Left ventricle myocardium inferior (tissue), 1 donor: ENCODE data around the gene DRAP1. TPM values are rescaled to one million over a fixed set of nuclear protein-coding genes. Genes with fewer than 3 reads are reported as not detected.
A peak's percentile ranks its signal among the peaks of the same experiment; 100 is the strongest.

Experiments used
- DNase-seq: peaks from one replicate; pipeline ENCODE4 v3.0.0-alpha.2; 2020
- H3K27ac ChIP-seq: fragments of 200-600 bp; replicated peaks from 2 replicates; pipeline ENCODE4 v1.8.0; 2021
- H3K27me3 ChIP-seq: fragments of 200-600 bp; 2 replicates; pipeline ENCODE4 v1.8.0; 2021; ENCODE audit warnings: low read depth
- H3K36me3 ChIP-seq: fragments of 200-600 bp; 2 replicates; pipeline ENCODE4 v1.8.0; 2021
- H3K4me1 ChIP-seq: fragments of 200-600 bp; 2 replicates; pipeline ENCODE4 v1.8.0; 2021
- H3K4me3 ChIP-seq: fragments of 200-600 bp; 2 replicates; pipeline ENCODE4 v1.8.0; 2021; ENCODE audit warnings: mild to moderate bottlenecking, moderate library complexity
- H3K9me3 ChIP-seq: fragments of 200-600 bp; replicated peaks from 2 replicates; pipeline ENCODE4 v1.8.0; 2021
- intact Hi-C: fragments of 100-400 bp; cut with micrococcal nuclease; formaldehyde crosslinking; loops from one replicate; pipeline ENCODE4 v1.11.0; 2022
- total RNA-seq: library from RNA; stranded (reverse); fragmentation: NEBNext Ultra II Directional; extraction: Animal tissue kit (Norgen Biotek cat#: 25700); gene quantifications from one replicate; pipeline ENCODE4 v1.2.1, GENCODE V29; 2021
- TF ChIP-seq, protein P1 (sequence below): fragments of 200-600 bp; IDR thresholded peaks from 2 replicates; pipeline ENCODE4 v1.8.0; 2021; ENCODE audit warnings: antibody characterized with exemption, mild to moderate bottlenecking, borderline replicate concordance
- donor health status: DM: no; HTN: yes; CAD: no; lungs with severe emphysema.

The DRAP1 gene
- total RNA-seq, 1 donor from 2014 or later = 94.7 TPM

DNA sequence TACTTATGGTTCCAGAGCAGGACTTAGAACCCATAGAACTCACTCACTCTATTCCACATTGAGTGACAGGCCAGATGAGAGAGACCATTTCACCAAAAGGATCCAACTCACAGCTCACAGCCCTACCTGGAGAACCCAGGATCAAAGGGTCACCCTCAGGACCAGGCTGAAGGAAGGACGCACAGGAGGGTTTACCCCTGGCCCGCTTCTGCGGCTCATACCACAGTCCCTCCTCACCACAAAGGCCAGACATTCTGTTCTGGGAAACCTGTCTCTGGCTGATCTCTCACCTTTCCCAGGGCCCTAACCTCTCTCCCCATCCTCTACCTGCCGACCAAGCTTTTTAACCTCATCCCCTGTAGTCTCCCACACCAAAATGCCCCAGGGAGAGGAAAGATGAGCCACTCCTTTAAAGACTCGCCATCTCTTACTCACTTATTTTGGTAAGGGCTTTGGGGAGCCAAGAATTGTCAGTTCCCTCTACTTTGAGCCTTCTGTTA is 23.7 kb upstream of the DRAP1 start:
- intact Hi-C loops = no loop called here
- Histone ChIP-seq H3K4me3 (no peak overlapping the region), H3K4me1 (peaks cover 63% of the 10 kb centered on the region), H3K27me3 (peaks cover 15% of the 10 kb centered on the region), H3K36me3 (no peaks in the 10 kb centered on the region), H3K27ac (no peak overlapping the region), H3K9me3 (no peaks in the 10 kb centered on the region)
- TF ChIP-seq, protein P1, sequence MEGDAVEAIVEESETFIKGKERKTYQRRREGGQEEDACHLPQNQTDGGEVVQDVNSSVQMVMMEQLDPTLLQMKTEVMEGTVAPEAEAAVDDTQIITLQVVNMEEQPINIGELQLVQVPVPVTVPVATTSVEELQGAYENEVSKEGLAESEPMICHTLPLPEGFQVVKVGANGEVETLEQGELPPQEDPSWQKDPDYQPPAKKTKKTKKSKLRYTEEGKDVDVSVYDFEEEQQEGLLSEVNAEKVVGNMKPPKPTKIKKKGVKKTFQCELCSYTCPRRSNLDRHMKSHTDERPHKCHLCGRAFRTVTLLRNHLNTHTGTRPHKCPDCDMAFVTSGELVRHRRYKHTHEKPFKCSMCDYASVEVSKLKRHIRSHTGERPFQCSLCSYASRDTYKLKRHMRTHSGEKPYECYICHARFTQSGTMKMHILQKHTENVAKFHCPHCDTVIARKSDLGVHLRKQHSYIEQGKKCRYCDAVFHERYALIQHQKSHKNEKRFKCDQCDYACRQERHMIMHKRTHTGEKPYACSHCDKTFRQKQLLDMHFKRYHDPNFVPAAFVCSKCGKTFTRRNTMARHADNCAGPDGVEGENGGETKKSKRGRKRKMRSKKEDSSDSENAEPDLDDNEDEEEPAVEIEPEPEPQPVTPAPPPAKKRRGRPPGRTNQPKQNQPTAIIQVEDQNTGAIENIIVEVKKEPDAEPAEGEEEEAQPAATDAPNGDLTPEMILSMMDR = no peak
- no peak for DNase-seq

DNA sequence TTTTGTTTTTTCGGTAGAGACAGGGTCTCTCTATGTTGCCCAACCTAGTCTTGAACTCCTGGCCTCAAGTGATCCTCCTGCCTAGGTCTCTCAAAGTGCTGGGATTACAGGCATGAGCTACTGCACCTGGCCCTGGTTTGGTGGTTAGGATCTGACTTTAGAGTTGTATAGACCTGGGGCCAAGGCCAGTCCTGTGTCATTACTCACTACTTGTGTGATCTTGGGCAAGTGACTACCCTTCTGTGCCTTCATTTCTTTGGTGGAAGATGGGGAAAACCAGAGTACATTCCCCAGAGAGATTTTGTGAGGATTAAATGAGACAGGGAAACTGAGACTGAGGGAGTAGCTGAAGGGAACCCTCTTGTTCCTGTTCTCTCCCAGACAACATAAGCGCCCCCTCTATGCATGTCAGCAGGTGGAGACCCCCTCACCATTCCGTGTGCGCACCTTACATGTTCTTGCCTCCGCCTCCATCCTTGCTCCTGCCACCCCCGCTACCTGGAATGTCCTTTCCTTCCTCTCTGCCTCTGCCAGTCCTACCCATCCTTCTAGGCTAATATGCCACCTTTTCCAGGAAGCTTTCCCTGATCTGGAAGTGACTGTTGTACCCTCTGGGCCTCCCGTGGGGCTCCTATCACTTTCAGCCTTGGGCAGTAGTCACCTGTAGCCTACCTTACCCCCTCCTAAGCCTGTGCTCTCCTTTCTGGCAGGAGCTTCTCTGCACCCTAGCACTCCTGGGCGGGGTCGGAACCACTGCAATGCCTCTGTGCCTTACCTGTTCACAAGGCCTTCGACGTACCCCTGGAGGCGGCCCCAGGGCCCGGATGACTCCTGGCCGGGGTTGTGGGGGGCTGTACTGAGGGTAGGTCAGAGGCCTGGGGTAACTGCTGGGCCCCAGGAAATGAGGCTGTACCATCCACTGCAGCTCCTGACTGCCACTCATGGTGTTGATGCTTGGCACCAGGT is 22.9 kb upstream of the DRAP1 start:
- peaks cover 15% of the 10 kb centered on the region for H3K27me3 ChIP-seq
- no peak for DNase-seq
- no peak overlapping the region for H3K27ac ChIP-seq
- H3K4me3 ChIP-seq = no peak overlapping the region
- H3K36me3 ChIP-seq = no peaks in the 10 kb centered on the region
- H3K4me1 ChIP-seq = peaks cover 59% of the 10 kb centered on the region
- TF ChIP-seq, protein P1 = no peak
- no peaks in the 10 kb centered on the region for H3K9me3 ChIP-seq
- intact Hi-C loops = no loop called here

DNA sequence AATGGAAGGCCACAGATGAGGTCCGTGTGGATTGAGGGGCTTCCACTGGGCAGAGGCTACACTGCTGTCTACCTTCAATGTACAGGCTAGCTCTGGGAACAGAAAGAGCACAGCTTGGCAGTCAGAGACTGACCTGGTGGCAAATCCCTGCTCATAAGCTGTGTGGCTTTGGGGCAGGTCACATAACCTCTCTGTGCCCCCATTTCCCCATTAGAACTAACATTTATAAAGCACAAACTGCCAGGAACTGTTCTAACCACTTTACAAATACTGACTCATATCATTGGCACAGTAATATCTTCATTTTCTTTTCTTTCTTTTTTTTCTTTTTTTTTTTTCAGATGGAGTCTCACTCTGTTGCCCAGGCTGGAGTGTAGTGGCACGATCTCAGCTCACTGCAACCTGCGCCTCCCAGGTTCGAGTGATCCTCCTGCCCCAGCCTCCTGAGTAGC is 22.2 kb upstream of the DRAP1 start:
- Histone ChIP-seq H3K4me1 (peaks cover 52% of the 10 kb centered on the region), H3K27ac (no peak overlapping the region), H3K36me3 (no peaks in the 10 kb centered on the region), H3K4me3 (no peak overlapping the region), H3K27me3 (peaks cover 15% of the 10 kb centered on the region), H3K9me3 (no peaks in the 10 kb centered on the region)
- intact Hi-C loops = no loop called here
- DNase-seq = no peak
- TF ChIP-seq, protein P1 = no peak

DNA sequence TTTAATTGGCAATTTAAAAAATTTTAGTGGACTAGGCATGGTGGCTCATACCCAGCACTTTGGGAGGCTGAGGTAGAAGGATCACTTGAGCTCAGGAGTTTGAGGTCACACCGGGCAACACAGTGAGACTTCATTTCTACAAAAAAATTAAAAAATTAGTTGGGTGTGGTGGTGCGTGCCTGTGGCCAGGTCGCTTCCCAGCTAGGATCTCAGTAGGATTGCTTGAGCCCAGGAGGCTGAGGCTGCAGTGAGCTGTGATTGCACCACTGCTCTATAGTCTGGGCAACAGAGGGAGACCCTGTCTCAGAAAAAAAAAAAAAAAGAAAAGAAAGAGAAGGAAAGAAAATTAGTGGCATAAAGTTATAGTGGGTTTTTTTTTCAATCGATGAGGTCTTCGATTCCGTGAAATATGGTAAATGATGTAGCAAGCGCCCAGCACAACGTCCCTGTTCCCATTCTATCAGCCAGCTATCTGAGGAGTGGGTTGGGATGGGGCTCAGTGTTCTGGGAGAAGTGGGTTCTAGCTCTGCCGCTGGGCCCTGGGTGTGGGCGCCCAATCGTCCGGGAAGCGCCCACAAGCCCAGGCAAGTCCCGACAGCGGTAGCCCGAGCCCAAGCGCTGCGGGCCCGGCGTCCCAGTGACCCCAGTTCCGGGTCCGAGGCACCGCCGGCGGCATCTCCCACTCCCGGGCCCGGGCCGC is 20.4 kb upstream of the DRAP1 start:
- no peak for DNase-seq
- peak overlapping the region; percentile 66 for H3K27ac ChIP-seq
- H3K36me3 ChIP-seq = no peaks in the 10 kb centered on the region
- H3K9me3 ChIP-seq = no peaks in the 10 kb centered on the region
- TF ChIP-seq, protein P1 = no peak
- peaks cover 15% of the 10 kb centered on the region for H3K27me3 ChIP-seq
- H3K4me1 ChIP-seq = peaks cover 34% of the 10 kb centered on the region
- H3K4me3 ChIP-seq = peak overlapping the region; percentile 79
- intact Hi-C loops = no loop called here

DNA sequence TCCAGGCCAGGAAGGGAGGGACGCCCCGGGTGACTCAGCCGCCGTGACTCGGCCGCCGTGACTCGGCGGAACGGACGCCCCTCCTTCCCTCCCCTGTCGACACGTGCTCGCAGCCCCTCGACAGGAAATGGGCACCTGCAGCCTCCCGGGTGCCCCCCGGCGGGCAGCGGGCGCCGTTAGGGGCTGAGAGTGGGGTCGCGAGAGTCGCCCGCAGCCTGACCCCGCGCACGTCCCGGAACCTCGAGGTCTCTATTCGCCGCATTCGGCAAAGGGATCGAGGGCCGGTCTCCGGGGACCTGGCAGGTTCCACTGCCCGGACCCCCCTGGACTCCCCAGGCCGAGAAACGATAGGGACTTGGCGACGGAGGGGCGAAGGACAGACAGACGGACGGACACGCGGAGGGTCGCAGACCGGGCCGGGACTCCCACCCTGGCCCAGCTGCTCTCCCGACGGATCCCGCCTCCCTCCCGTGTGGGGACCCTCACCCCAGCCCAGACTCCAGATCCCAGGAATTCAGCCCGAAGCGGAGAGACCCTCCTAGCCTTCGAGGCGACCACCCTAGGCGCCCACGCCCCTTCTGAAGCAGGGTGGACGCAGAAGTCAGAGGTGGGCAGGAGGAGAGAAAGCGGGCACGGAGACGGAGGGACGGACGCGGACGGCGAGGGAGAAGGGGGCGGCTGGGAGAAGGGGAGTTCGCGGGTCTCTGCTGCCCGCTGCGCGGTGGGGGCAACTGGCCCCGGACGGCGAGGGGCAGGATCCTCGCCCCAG is 19.7 kb upstream of the DRAP1 start:
- peak; percentile 61 for DNase-seq
- TF ChIP-seq, protein P1 = no peak
- H3K27ac ChIP-seq = peak overlapping the region; percentile 66
- peaks cover 15% of the 10 kb centered on the region for H3K27me3 ChIP-seq
- no peaks in the 10 kb centered on the region for H3K36me3 ChIP-seq
- H3K4me1 ChIP-seq = peaks cover 27% of the 10 kb centered on the region
- peak overlapping the region; percentile 79 for H3K4me3 ChIP-seq
- H3K9me3 ChIP-seq = no peaks in the 10 kb centered on the region
- intact Hi-C loops = no loop called here
